Body of pancreas (tissue), 4 donors: ENCODE measurements around the gene KCP.

ENCODE experiments used
- POLR2A ChIP-seq, 3 donors: fragments of 450-650 bp; IDR thresholded peaks; one replicate each; pipeline ENCODE4 v1.6.1; 2016; ENCODE audit warnings: antibody characterized with exemption in 3 of 3, mild to moderate bottlenecking in 2 of 3
- TF ChIP-seq, protein P1 (sequence below), 7 experiments: fragments of 450-650 bp in 4 of 7; fragments of 200-600 bp in 3 of 7; sonication (generic) in 3 of 7; IDR thresholded peaks; one replicate each; pipeline ENCODE4 v1.5.1; 2016 to 2019; ENCODE audit warnings: antibody characterized with exemption in 7 of 7

DNA sequence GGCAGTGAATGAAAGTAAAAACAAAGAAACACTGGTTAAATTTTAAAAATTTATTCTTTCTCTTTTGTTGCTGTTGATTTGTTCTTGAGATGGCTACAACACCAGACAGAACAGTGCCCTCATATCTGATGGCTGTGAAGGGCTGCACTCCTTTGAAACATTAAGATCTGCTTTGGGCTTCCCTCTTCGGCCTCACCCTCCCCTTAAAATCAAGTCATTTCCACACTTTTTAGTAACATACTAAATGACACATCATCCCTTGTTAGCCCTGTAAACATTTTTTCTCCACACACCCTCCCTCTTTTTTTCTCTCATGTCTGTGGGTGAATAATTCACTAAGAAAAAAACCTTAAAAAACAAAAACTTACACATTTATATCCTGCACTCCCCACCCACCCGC lies 43.6 kb upstream of the KCP start:
- TF ChIP-seq POLR2A (IDR thresholded peaks at IDR 0.05) = no peak
- TF ChIP-seq, protein P1, sequence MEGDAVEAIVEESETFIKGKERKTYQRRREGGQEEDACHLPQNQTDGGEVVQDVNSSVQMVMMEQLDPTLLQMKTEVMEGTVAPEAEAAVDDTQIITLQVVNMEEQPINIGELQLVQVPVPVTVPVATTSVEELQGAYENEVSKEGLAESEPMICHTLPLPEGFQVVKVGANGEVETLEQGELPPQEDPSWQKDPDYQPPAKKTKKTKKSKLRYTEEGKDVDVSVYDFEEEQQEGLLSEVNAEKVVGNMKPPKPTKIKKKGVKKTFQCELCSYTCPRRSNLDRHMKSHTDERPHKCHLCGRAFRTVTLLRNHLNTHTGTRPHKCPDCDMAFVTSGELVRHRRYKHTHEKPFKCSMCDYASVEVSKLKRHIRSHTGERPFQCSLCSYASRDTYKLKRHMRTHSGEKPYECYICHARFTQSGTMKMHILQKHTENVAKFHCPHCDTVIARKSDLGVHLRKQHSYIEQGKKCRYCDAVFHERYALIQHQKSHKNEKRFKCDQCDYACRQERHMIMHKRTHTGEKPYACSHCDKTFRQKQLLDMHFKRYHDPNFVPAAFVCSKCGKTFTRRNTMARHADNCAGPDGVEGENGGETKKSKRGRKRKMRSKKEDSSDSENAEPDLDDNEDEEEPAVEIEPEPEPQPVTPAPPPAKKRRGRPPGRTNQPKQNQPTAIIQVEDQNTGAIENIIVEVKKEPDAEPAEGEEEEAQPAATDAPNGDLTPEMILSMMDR (IDR thresholded peaks at IDR 0.05) = no peak
